Dermis blood vessel endothelial cell (primary cell): ENCODE measurements around the gene PLCB1. TPM values are rescaled to one million over a fixed set of nuclear protein-coding genes. Genes with fewer than 3 reads are reported as not detected.
A peak's percentile ranks its signal among the peaks of the same experiment; 100 is the strongest.
"Not testable (repeated sequence)": the region's sequence is repeated elsewhere in the genome, so short reads cannot be mapped to it uniquely, and the experiment has no call there.

Experiments used
- DNase-seq: peaks from one replicate; pipeline ENCODE4 v3.0.0; 2010
- total RNA-seq: library from RNA; depleted of rRNA; stranded (reverse); fragments of >200 nt; gene quantifications from 2 replicates; pipeline ENCODE4 v1.2.3, GENCODE V29; 2014

The PLCB1 gene
- total RNA-seq, 1 donor from 2014 or later = 19.6 TPM

DNA sequence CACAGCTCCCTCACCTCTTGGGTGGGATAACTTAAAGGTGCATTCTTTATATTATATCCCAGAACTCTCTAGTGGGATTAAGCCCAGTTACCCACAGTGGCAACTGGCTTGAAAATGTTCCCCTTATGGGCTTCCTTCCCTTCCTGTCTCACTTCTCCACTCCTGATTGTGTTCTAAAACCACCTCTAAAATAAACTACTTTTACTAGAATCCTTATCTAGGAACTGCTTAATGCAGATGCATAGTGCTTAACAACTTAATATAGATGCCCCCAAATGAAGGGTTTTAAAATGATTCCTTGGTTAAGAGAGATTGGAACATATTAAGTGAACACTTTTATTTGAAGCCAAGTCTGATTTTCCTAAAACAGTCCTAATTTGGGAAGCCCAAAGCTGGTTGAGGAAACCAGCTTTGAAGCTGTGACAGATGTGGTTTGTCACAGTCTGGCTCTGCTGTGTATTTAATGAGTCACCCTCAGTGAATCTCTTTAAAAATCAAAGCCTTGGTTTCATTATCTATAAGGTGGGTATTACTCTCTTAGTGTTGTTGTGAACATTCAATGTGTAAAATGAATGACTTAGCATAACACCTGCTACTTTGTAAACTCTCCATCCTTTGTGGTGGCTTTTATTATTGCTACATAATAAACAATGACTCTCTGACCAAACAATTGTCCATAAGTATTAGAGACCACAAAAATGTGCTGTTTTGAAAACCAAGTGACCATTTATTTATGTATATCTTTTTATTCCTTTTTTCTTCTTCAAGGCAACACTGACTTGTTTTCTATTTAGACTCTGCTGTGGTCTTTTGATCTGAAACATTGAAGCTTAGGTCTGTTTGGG lies 24.4 kb downstream of the PLCB1 start:
- peak; percentile 51 for DNase-seq

GRCh38 chr20:8159217-8159616 lies 27.2 kb downstream of the PLCB1 start:
- DNase-seq = not testable (repeated sequence)

DNA sequence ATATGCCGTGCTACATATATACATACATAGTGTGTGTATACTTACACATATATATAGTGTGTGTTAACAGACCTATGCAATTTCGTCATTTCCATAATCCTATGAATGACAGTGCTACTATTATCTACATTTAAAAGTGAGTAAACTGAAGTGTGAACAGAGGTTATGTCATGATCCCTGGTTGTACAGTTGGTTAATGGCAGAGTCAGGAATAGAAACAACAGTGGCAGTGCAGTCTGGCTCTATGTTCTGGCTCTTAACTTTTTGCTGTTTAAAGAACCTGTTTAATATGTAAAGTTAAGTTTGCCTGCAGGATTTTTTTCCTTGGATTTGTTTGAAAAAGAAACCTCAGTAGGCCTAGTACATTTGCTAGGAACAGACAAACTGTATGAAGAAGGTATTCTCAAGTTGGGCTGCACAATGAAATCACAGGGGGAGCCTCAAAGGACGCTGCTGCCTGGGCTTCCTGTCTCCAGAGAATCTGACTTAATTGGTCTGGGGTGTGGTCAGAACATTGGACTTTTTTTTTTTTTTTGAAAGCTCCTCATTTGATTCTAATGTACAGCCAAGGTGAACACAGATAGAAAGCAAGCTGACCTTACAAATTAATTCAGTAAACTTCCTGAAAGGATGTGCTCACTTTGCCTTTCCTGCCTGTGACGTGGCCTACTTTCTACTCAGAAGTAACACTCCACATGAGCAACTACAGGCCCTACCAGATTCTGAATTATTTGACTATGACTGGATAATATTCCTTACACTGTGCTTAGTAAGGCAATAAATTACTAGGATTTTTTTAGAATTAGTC lies 29.4 kb downstream of the PLCB1 start:
- DNase-seq = peak; percentile 67

GRCh38 chr20:8162610-8163009 lies 30.5 kb downstream of the PLCB1 start:
- no peak for DNase-seq

GRCh38 chr20:8163543-8163942 lies 31.5 kb downstream of the PLCB1 start:
- DNase-seq = no peak

GRCh38 chr20:8166730-8167129 lies 34.7 kb downstream of the PLCB1 start:
- no peak for DNase-seq

DNA sequence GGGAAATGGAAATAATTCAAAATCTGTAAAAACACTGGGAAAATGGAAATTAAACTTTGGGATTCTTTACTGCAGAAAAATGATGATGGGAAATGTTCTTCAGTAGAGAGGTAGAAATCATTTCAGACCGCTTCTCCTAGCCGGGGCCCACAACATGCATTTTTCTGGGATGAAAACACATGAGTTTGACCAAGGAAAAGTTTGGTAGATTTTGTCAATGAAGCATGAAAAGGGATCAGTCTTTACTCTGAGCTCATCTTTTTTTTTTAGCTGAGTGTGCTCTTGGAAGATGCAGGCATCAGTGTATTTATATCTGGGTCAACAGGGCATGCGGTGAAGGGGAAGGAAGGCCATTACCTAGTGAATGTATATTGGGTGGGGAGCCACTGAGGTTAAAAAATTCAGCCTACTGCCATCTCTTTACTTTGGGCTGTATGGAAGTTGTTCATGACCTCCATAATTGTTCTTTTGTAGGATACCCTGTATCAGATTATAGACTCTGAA lies 36.8 kb downstream of the PLCB1 start:
- no peak for DNase-seq

- DNase-seq = no peak
Observed at GRCh38 chr20:8170921-8171320, 38.9 kb downstream of the PLCB1 start.

- DNase-seq = no peak
Observed at GRCh38 chr20:8172191-8172590, 40.1 kb downstream of the PLCB1 start.

DNA sequence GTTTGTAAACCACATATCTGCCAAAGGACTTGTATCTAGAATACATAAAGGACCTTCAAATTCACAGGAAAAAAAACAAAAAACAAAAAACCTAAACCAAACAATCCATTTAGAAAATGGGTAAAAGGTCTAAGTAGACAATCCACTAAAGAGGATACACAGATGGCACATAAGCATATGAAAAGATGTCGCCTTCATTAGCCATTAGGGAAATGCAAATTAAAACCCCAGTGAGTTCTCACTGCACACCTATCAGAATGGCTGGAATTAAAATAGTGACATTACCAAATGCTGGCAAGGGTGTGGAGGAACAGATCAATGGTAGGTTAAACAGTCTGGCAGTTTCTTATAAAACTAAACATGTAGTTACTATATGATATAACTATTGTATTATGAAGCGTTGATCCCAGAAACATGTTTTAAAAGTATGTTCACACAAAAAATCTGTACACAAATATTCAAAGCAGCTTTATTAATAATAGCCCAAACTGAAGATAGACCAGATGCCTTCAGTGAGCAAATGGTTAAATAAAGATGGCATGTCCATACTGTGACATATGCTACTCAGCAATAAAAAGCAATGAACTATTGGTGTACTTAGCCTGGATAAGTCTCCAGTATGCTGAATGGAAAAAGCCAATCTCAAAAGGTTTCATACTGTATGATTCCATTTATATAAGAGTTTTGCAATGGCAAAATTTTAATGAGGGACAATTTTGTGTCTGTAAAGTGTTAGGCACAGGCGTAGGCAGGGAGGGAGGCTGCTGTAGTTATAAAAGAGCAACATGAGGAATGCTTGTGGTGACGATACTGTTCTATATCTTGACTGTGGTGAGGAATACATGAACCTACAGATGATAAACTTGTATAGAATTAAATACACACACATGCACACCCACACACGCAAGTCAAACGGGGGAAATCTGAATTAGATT lies 43.9 kb downstream of the PLCB1 start:
- no peak for DNase-seq

GRCh38 chr20:8183526-8183925 lies 51.5 kb downstream of the PLCB1 start:
- no peak for DNase-seq

DNA sequence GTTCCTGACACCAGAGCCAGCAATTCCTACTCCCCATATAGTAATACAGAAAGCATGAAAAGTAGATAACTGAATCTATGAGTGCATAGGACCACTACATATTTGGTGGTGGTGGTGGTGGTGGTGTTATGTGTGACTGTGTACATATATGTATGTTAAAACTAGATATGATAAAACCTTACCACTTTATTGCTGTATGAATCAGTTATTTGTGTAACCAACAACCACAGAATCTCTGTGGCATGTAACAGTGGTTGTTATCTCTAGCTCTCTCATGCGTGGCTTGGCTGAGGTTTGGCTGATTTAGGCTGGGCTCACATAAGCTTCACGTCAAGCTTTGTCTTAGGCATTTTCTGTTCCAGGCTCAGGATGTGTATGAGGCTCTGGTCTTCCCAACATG lies 55.7 kb downstream of the PLCB1 start:
- DNase-seq = no peak

GRCh38 chr20:8190043-8190880 lies 58.2 kb downstream of the PLCB1 start:
- no peak for DNase-seq

- no peak for DNase-seq
Observed at GRCh38 chr20:8194721-8195120, 62.7 kb downstream of the PLCB1 start.

- no peak for DNase-seq
Observed at GRCh38 chr20:8196096-8196495, 64.0 kb downstream of the PLCB1 start.

DNA sequence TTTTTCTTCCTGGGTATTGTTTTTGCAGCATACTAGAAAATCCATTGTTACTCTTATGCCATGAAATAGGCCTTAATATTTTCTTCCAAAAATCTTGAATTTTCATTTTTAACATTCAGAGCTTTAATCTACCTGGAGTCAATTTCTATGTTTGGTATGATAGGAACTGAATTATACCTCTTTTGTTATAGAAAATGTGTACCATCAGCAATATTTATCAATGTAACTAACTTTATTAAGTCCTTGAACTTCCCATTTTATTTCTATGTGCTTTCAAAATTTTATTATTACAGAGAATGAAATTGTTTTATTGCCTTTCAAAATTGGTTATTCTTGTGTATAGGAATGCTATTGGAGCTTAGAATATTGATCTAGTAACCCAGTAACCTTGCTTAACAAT lies 68.2 kb downstream of the PLCB1 start:
- no peak for DNase-seq

GRCh38 chr20:8203366-8203765 lies 71.3 kb downstream of the PLCB1 start:
- no peak for DNase-seq

GRCh38 chr20:8205996-8206395 lies 73.9 kb downstream of the PLCB1 start:
- no peak for DNase-seq

- DNase-seq = no peak
Observed at GRCh38 chr20:8208226-8208625, 76.2 kb downstream of the PLCB1 start.

DNA sequence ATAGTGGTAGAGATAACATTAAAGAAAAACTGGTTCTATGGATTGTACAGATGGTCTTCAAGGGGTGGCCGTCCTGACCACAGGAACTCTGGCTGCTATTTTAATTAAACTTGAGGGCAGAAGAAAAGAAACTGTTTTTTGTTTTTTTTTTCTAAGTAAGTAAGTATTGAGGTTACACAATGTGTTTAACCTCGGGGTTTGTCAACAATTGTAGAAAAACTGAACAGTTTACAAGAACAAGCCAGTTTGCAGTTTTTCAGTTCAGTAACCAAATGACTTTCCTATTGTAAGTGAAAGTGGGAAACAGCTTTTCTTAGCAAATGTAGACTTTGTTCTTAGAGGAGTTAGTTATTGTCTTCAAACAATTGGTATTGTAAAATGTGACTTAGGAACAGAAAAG lies 77.0 kb downstream of the PLCB1 start:
- peak; percentile 35 for DNase-seq

DNA sequence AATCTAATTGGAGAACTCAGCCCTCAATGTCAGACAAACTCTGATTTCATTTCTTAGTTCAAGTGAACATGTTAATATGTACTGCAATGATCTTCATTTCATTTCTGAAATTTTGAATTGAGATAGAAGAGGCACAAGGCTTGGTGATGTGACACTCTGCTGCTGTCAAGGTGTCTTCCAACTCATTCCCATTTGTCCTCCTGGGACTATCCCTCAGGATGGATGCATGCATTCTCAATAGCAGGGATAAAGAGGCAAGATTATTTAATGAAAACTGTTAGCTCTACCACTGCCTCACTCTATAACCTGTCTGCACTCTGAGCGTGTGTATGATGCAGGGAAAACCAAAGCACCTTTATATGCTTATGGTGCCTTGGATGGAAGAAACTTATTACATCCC lies 78.7 kb downstream of the PLCB1 start:
- DNase-seq = no peak

DNA sequence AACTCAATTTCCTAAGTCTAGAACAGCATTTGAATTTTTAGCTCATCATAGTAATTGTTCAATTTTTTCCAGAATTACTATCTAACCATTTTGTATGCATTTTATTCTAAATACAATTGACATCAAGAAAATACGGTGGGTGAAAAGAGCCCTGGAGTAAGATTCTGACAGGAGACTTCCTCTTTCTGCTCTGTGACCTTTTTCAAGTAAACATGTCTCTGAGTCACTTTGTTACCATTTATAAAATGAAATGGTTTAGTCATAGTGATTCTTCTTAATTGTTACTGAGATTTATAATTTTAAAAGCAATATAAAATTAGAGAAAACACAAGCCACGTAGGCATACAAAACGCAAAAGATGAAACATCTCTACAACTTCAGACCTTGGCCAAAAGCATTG lies 80.2 kb downstream of the PLCB1 start:
- peak; percentile 39 for DNase-seq
